Activated CD8-positive, alpha-beta memory T cell treated with anti-CD3 and anti-CD28 coated beads for 24 hours (primary cell): ENCODE measurements around the gene DNAJC12.

ENCODE experiments used
- DNase-seq: peaks from one replicate; pipeline ENCODE4 v3.0.0-alpha.2; 2020

DNAJC12 gene

DNA sequence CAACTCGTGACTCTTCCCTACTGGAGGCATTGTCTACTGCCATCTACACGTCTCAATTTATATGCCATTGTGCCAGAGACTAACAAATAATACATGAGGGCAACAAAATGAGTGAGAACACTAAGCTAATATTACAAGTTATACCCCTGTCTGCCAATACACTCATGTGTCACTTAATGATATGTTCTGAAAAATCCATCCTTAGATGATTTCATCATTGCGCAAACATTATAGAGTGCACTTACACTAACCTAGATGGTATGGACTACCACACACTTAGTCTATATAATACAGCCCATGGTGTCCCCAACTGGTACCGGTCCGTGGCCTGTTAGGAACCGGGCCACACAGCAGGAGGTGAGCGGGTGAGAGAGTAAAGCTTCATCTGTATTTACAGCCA is 77.7 kb downstream of the DNAJC12 start:
- DNase-seq = no peak
